PC-3 (cell line): ENCODE results near the gene ID4. TPM values are rescaled to one million over a fixed set of nuclear protein-coding genes. Genes with fewer than 3 reads are reported as not detected.

Source experiments
- ATAC-seq: fragments of 200-7000 bp; cut with Tn5 transposase; 2 replicates; pipeline ENCODE4 v1.9.1; 2020; ENCODE audit warnings: mild to moderate bottlenecking, moderate library complexity
- BruUV-seq: library from RNA; stranded (reverse); fragments of 400-500 nt; replicated peaks from 2 replicates; lab custom pipeline; 2021; lab: Mats Ljungman, UMichigan
- CTCF ChIA-PET: fragments of 300-600 bp; sonication (Branson Sonifier 250); formaldehyde crosslinking; loops from one replicate; lab custom pipeline; 2022; ENCODE audit warnings: antibody characterized with exemption; lab: Charles Lee
- POLR2A ChIA-PET: fragments of 300-600 bp; sonication (Branson Sonifier 250); formaldehyde crosslinking; loops from one replicate; lab custom pipeline; 2022; ENCODE audit warnings: antibody characterized with exemption; ENCODE audit not compliant: unreplicated experiment; lab: Charles Lee
- DNase-seq: peaks from one replicate; pipeline ENCODE4 v3.0.0-alpha.2; 2015
- H2AFZ ChIP-seq: fragments of 300-600 bp; sonication (generic); 2 replicates; pipeline ENCODE4 v1.6.0; 2016; ENCODE audit warnings: antibody characterized with exemption, low read length
- H3F3A ChIP-seq: fragments of 300-600 bp; sonication (generic); one replicate; pipeline ENCODE4 v1.6.0; 2017; ENCODE audit warnings: antibody characterized with exemption, low read length, control low read depth, mild to moderate bottlenecking; ENCODE audit not compliant: unreplicated experiment
- H3K27ac ChIP-seq: fragments of 300-600 bp; sonication (generic); 2 replicates; pipeline ENCODE4 v1.5.1; 2016; ENCODE audit warnings: mild to moderate bottlenecking, low read length
- H3K27me3 ChIP-seq: fragments of 300-600 bp; sonication (generic); 2 replicates; pipeline ENCODE4 v1.6.1; 2016; ENCODE audit warnings: low read length, mixed read lengths
- H3K36me3 ChIP-seq: fragments of 300-600 bp; sonication (generic); 2 replicates; pipeline ENCODE4 v1.6.1; 2016; ENCODE audit warnings: low read depth, mixed run types, low read length, mixed read lengths
- H3K4me1 ChIP-seq: fragments of 300-600 bp; sonication (generic); 2 replicates; pipeline ENCODE4 v1.5.1; 2016; ENCODE audit warnings: low read length; ENCODE audit not compliant: insufficient read depth
- H3K4me2 ChIP-seq: fragments of 300-600 bp; sonication (generic); 2 replicates; pipeline ENCODE4 v1.6.0; 2016; ENCODE audit warnings: low read length
- H3K4me3 ChIP-seq: fragments of 300-600 bp; sonication (generic); 2 replicates; pipeline ENCODE4 v1.5.1; 2016; ENCODE audit warnings: mild to moderate bottlenecking, low read length, mixed read lengths
- H3K79me2 ChIP-seq: fragments of 300-600 bp; sonication (generic); 2 replicates; pipeline ENCODE4 v1.6.1; 2017; ENCODE audit warnings: low read length, mixed read lengths
- H3K9ac ChIP-seq: fragments of 300-600 bp; sonication (generic); 2 replicates; pipeline ENCODE4 v1.6.0; 2016; ENCODE audit warnings: mild to moderate bottlenecking, low read length
- H3K9me2 ChIP-seq: fragments of 300-600 bp; sonication (generic); replicated peaks from 2 replicates; pipeline ENCODE4 v1.6.1; 2016; ENCODE audit warnings: mixed run types, low read length, mixed read lengths
- H3K9me3 ChIP-seq: fragments of 300-600 bp; sonication (generic); 2 replicates; pipeline ENCODE4 v1.6.1; 2016; ENCODE audit warnings: low read length, mixed read lengths
- H4K20me1 ChIP-seq: fragments of 300-600 bp; sonication (generic); 2 replicates; pipeline ENCODE4 v1.6.1; 2016; ENCODE audit warnings: low read length, mixed read lengths
- CTCF ChIP-seq: fragments of 300-600 bp; sonication (generic); conservative IDR thresholded peaks from 2 replicates; pipeline ENCODE4 v1.5.1; 2017; ENCODE audit warnings: antibody characterized with exemption, low read depth, mild to moderate bottlenecking, low read length
- EZH2 ChIP-seq: fragments of 300-600 bp; sonication (generic); IDR thresholded peaks from one replicate; pipeline ENCODE4 v1.6.1; 2017; ENCODE audit warnings: antibody characterized with exemption, mild to moderate bottlenecking, low read length; ENCODE audit not compliant: unreplicated experiment
- EZH2phosphoT487 ChIP-seq: fragments of 300-600 bp; sonication (generic); IDR thresholded peaks from 2 replicates; pipeline ENCODE4 v1.6.1; 2018; ENCODE audit warnings: mild to moderate bottlenecking, antibody characterized with exemption, low read length, borderline replicate concordance
- intact Hi-C: fragments of 100-400 bp; cut with micrococcal nuclease; formaldehyde crosslinking; loops from 2 replicates; pipeline ENCODE4 v1.9.0; 2023
- total RNA-seq: library from RNA; depleted of rRNA; stranded (reverse); fragments of >200 nt; gene quantifications from 2 replicates; pipeline ENCODE4 v1.2.3, GENCODE V29; 2014

Gene ID4
- total RNA-seq, 1 experiment from 2014 or later, result 1.4 TPM

DNA sequence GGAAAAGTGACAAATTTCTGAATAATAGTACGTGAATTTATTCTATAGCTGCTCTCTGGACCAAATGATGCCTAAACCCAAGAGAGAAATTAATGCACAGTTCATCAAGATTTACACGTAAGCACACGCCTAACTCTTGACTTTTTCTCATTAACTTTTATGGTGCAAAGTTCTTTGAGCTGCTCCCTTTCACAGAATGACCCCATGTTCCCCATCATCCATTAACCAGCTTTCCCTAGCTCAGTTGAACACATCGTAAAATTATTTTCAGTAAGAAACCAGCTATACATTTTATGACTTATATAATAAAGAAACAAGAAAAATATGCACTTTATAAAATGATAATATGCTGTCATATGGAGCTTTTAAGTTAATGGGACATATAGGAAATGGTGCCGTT is 54.3 kb downstream of the ID4 start:
- Histone ChIP-seq H4K20me1 (no peaks in the 10 kb centered on the region), H3F3A (no peaks in the 10 kb centered on the region), H3K9me2 (no peaks in the 10 kb centered on the region), H3K9me3 (no peaks in the 10 kb centered on the region), H3K27me3 (no peaks in the 10 kb centered on the region), H3K27ac (peak overlapping the region; percentile 60), H2AFZ (no peak overlapping the region), H3K36me3 (no peaks in the 10 kb centered on the region), H3K4me2 (peak overlapping the region; percentile 34; the same call in 1 of the 2 replicates), H3K4me3 (no peak overlapping the region), H3K79me2 (no peaks in the 10 kb centered on the region), H3K4me1 (peaks cover 33% of the 10 kb centered on the region), H3K9ac (no peak overlapping the region)
- TF ChIP-seq EZH2, result no peak
- TF ChIP-seq EZH2phosphoT487, result no peak
- no peak for TF ChIP-seq CTCF
- ATAC-seq (no peak), DNase-seq (no peak)
- BruUV-seq, result no TSS peak
- intact Hi-C loops, result no loop called here
- ChIA-PET CTCF (no interaction called here), POLR2A (no interaction called here)
